ENCODE measurements around the gene PREX1. TPM values are rescaled to one million over a fixed set of nuclear protein-coding genes. Genes with fewer than 3 reads are reported as not detected.

Gene PREX1
- total RNA-seq, 1 donor from 2014 or later, result 20.4 TPM

GRCh38 chr20:48648482-48649051, 179.2 kb downstream of the PREX1 start:
- Histone ChIP-seq H3K9ac (ENCODE audit: low read depth in 1 of 3, low read length in 3 of 3) (no peak overlapping the region), H3K9me3 (ENCODE audit: control insufficient read depth in 3 of 3, low read length in 3 of 3) (no peaks in the 10 kb centered on the region), H3K27ac (ENCODE audit: low read depth, low read length) (no peak overlapping the region), H3K4me1 (ENCODE audit: control insufficient read depth in 3 of 3, insufficient read depth in 3 of 3, low read length in 3 of 3) (peaks cover 0 to 5% (median 4%) of the 10 kb centered on the region in 3 donors), H3K4me3 (ENCODE audit: low read length in 3 of 3) (no peak overlapping the region), H3K27me3 (ENCODE audit: control insufficient read depth in 3 of 3, insufficient read depth in 3 of 3, low read length in 3 of 3) (no peaks in the 10 kb centered on the region), H3K36me3 (ENCODE audit: control insufficient read depth in 3 of 3, insufficient read depth in 3 of 3, low read length in 3 of 3) (peaks cover 19 to 53% (median 49%) of the 10 kb centered on the region in 3 donors)

- Histone ChIP-seq H3K27me3 (ENCODE audit: control insufficient read depth in 3 of 3, insufficient read depth in 3 of 3, low read length in 3 of 3) (no peaks in the 10 kb centered on the region), H3K4me1 (ENCODE audit: control insufficient read depth in 3 of 3, insufficient read depth in 3 of 3, low read length in 3 of 3) (peaks cover 0 to 5% (median 4%) of the 10 kb centered on the region in 3 donors), H3K9me3 (ENCODE audit: control insufficient read depth in 3 of 3, low read length in 3 of 3) (no peaks in the 10 kb centered on the region), H3K27ac (ENCODE audit: low read depth, low read length) (no peak overlapping the region), H3K9ac (ENCODE audit: low read depth in 1 of 3, low read length in 3 of 3) (no peak overlapping the region), H3K36me3 (ENCODE audit: control insufficient read depth in 3 of 3, insufficient read depth in 3 of 3, low read length in 3 of 3) (peaks cover 19 to 50% (median 49%) of the 10 kb centered on the region in 3 donors), H3K4me3 (ENCODE audit: low read length in 3 of 3) (no peak overlapping the region)
Measured at GRCh38 chr20:48647858-48648257, 179.9 kb downstream of the PREX1 start.

GRCh38 chr20:48645666-48646065, 182.1 kb downstream of the PREX1 start:
- peaks cover 0 to 5% (median 4%) of the 10 kb centered on the region in 3 donors for H3K4me1 ChIP-seq (ENCODE audit: control insufficient read depth in 3 of 3, insufficient read depth in 3 of 3, low read length in 3 of 3)
- no peaks in the 10 kb centered on the region for H3K9me3 ChIP-seq (ENCODE audit: control insufficient read depth in 3 of 3, low read length in 3 of 3)
- H3K9ac ChIP-seq (ENCODE audit: low read depth in 1 of 3, low read length in 3 of 3), result no peak overlapping the region
- H3K27me3 ChIP-seq (ENCODE audit: control insufficient read depth in 3 of 3, insufficient read depth in 3 of 3, low read length in 3 of 3), result no peaks in the 10 kb centered on the region
- H3K4me3 ChIP-seq (ENCODE audit: low read length in 3 of 3), result no peak overlapping the region
- peaks cover 17 to 38% (median 35%) of the 10 kb centered on the region in 3 donors for H3K36me3 ChIP-seq (ENCODE audit: control insufficient read depth in 3 of 3, insufficient read depth in 3 of 3, low read length in 3 of 3)
- no peak overlapping the region for H3K27ac ChIP-seq (ENCODE audit: low read depth, low read length)

GRCh38 chr20:48644286-48644828, 183.4 kb downstream of the PREX1 start:
- Histone ChIP-seq H3K4me1 (ENCODE audit: control insufficient read depth in 3 of 3, insufficient read depth in 3 of 3, low read length in 3 of 3) (peaks cover 0 to 5% (median 4%) of the 10 kb centered on the region in 3 donors), H3K9me3 (ENCODE audit: control insufficient read depth in 3 of 3, low read length in 3 of 3) (no peaks in the 10 kb centered on the region), H3K36me3 (ENCODE audit: control insufficient read depth in 3 of 3, insufficient read depth in 3 of 3, low read length in 3 of 3) (peaks cover 17 to 35% (median 35%) of the 10 kb centered on the region in 3 donors), H3K27me3 (ENCODE audit: control insufficient read depth in 3 of 3, insufficient read depth in 3 of 3, low read length in 3 of 3) (no peaks in the 10 kb centered on the region), H3K27ac (ENCODE audit: low read depth, low read length) (no peak overlapping the region), H3K4me3 (ENCODE audit: low read length in 3 of 3) (no peak overlapping the region), H3K9ac (ENCODE audit: low read depth in 1 of 3, low read length in 3 of 3) (no peak overlapping the region)

- peaks cover 21 to 34% (median 32%) of the 10 kb centered on the region in 3 donors for H3K36me3 ChIP-seq (ENCODE audit: control insufficient read depth in 3 of 3, insufficient read depth in 3 of 3, low read length in 3 of 3)
- no peaks in the 10 kb centered on the region for H3K9me3 ChIP-seq (ENCODE audit: control insufficient read depth in 3 of 3, low read length in 3 of 3)
- no peak overlapping the region for H3K9ac ChIP-seq (ENCODE audit: low read depth in 1 of 3, low read length in 3 of 3)
- H3K4me3 ChIP-seq (ENCODE audit: low read length in 3 of 3), result no peak overlapping the region
- H3K27me3 ChIP-seq (ENCODE audit: control insufficient read depth in 3 of 3, insufficient read depth in 3 of 3, low read length in 3 of 3), result no peaks in the 10 kb centered on the region
- H3K4me1 ChIP-seq (ENCODE audit: control insufficient read depth in 3 of 3, insufficient read depth in 3 of 3, low read length in 3 of 3), result no peaks in the 10 kb centered on the region
- H3K27ac ChIP-seq (ENCODE audit: low read depth, low read length), result no peak overlapping the region
Measured at GRCh38 chr20:48642105-48642880, 185.5 kb downstream of the PREX1 start.

GRCh38 chr20:48640871-48641270, 186.9 kb downstream of the PREX1 start:
- H3K27ac ChIP-seq (ENCODE audit: low read depth, low read length), result no peak overlapping the region
- H3K4me3 ChIP-seq (ENCODE audit: low read length in 3 of 3), result no peak overlapping the region
- H3K9me3 ChIP-seq (ENCODE audit: control insufficient read depth in 3 of 3, low read length in 3 of 3), result no peaks in the 10 kb centered on the region
- H3K9ac ChIP-seq (ENCODE audit: low read depth in 1 of 3, low read length in 3 of 3), result no peak overlapping the region
- H3K27me3 ChIP-seq (ENCODE audit: control insufficient read depth in 3 of 3, insufficient read depth in 3 of 3, low read length in 3 of 3), result no peaks in the 10 kb centered on the region
- no peaks in the 10 kb centered on the region for H3K4me1 ChIP-seq (ENCODE audit: control insufficient read depth in 3 of 3, insufficient read depth in 3 of 3, low read length in 3 of 3)
- peaks cover 20 to 31% (median 28%) of the 10 kb centered on the region in 3 donors for H3K36me3 ChIP-seq (ENCODE audit: control insufficient read depth in 3 of 3, insufficient read depth in 3 of 3, low read length in 3 of 3)

GRCh38 chr20:48639899-48640298, 187.9 kb downstream of the PREX1 start:
- no peaks in the 10 kb centered on the region for H3K9me3 ChIP-seq (ENCODE audit: control insufficient read depth in 3 of 3, low read length in 3 of 3)
- no peaks in the 10 kb centered on the region for H3K27me3 ChIP-seq (ENCODE audit: control insufficient read depth in 3 of 3, insufficient read depth in 3 of 3, low read length in 3 of 3)
- no peak overlapping the region for H3K9ac ChIP-seq (ENCODE audit: low read depth in 1 of 3, low read length in 3 of 3)
- H3K36me3 ChIP-seq (ENCODE audit: control insufficient read depth in 3 of 3, insufficient read depth in 3 of 3, low read length in 3 of 3), result peaks cover 14 to 26% (median 20%) of the 10 kb centered on the region in 3 donors
- no peak overlapping the region for H3K4me3 ChIP-seq (ENCODE audit: low read length in 3 of 3)
- H3K27ac ChIP-seq (ENCODE audit: low read depth, low read length), result no peak overlapping the region
- no peaks in the 10 kb centered on the region for H3K4me1 ChIP-seq (ENCODE audit: control insufficient read depth in 3 of 3, insufficient read depth in 3 of 3, low read length in 3 of 3)

- Histone ChIP-seq H3K4me3 (ENCODE audit: low read length in 3 of 3) (no peak overlapping the region), H3K9me3 (ENCODE audit: control insufficient read depth in 3 of 3, low read length in 3 of 3) (no peaks in the 10 kb centered on the region), H3K27ac (ENCODE audit: low read depth, low read length) (no peak overlapping the region), H3K36me3 (ENCODE audit: control insufficient read depth in 3 of 3, insufficient read depth in 3 of 3, low read length in 3 of 3) (peaks cover 15 to 19% (median 15%) of the 10 kb centered on the region in 3 donors), H3K9ac (ENCODE audit: low read depth in 1 of 3, low read length in 3 of 3) (no peak overlapping the region), H3K27me3 (ENCODE audit: control insufficient read depth in 3 of 3, insufficient read depth in 3 of 3, low read length in 3 of 3) (no peaks in the 10 kb centered on the region), H3K4me1 (ENCODE audit: control insufficient read depth in 3 of 3, insufficient read depth in 3 of 3, low read length in 3 of 3) (no peaks in the 10 kb centered on the region)
Measured at GRCh38 chr20:48638546-48638945, 189.3 kb downstream of the PREX1 start.

GRCh38 chr20:48637461-48637860, 190.3 kb downstream of the PREX1 start:
- no peaks in the 10 kb centered on the region for H3K4me1 ChIP-seq (ENCODE audit: control insufficient read depth in 3 of 3, insufficient read depth in 3 of 3, low read length in 3 of 3)
- H3K4me3 ChIP-seq (ENCODE audit: low read length in 3 of 3), result no peak overlapping the region
- H3K27me3 ChIP-seq (ENCODE audit: control insufficient read depth in 3 of 3, insufficient read depth in 3 of 3, low read length in 3 of 3), result no peaks in the 10 kb centered on the region
- H3K36me3 ChIP-seq (ENCODE audit: control insufficient read depth in 3 of 3, insufficient read depth in 3 of 3, low read length in 3 of 3), result peaks cover 15 to 20% (median 15%) of the 10 kb centered on the region in 3 donors
- no peaks in the 10 kb centered on the region for H3K9me3 ChIP-seq (ENCODE audit: control insufficient read depth in 3 of 3, low read length in 3 of 3)
- H3K27ac ChIP-seq (ENCODE audit: low read depth, low read length), result no peak overlapping the region
- H3K9ac ChIP-seq (ENCODE audit: low read depth in 1 of 3, low read length in 3 of 3), result no peak overlapping the region

GRCh38 chr20:48636301-48636700, 191.5 kb downstream of the PREX1 start:
- peaks cover 9 to 24% (median 18%) of the 10 kb centered on the region in 3 donors for H3K36me3 ChIP-seq (ENCODE audit: control insufficient read depth in 3 of 3, insufficient read depth in 3 of 3, low read length in 3 of 3)
- H3K9ac ChIP-seq (ENCODE audit: low read depth in 1 of 3, low read length in 3 of 3), result no peak overlapping the region
- H3K27ac ChIP-seq (ENCODE audit: low read depth, low read length), result no peak overlapping the region
- no peaks in the 10 kb centered on the region for H3K4me1 ChIP-seq (ENCODE audit: control insufficient read depth in 3 of 3, insufficient read depth in 3 of 3, low read length in 3 of 3)
- H3K9me3 ChIP-seq (ENCODE audit: control insufficient read depth in 3 of 3, low read length in 3 of 3), result no peaks in the 10 kb centered on the region
- no peaks in the 10 kb centered on the region for H3K27me3 ChIP-seq (ENCODE audit: control insufficient read depth in 3 of 3, insufficient read depth in 3 of 3, low read length in 3 of 3)
- no peak overlapping the region for H3K4me3 ChIP-seq (ENCODE audit: low read length in 3 of 3)

Data from skeletal muscle tissue (tissue), 4 donors.